SK-N-SH (cell line): ENCODE measurements around the gene SLC1A7. TPM values are rescaled to one million over a fixed set of nuclear protein-coding genes. Genes with fewer than 3 reads are reported as not detected.
A peak's percentile ranks its signal among the peaks of the same experiment; 100 is the strongest.
"Not testable (repeated sequence)": the region's sequence is repeated elsewhere in the genome, so short reads cannot be mapped to it uniquely, and the experiment has no call there.

Experiments
- CTCF ChIA-PET: fragments of 300-600, 350-600 bp; formaldehyde crosslinking; extraction: SDS; loops from one replicate; lab custom pipeline; 2021; lab: Yijun Ruan, JAX
- POLR2A ChIA-PET: fragments of 350-600 bp; sonication (Branson Sonifier 250); formaldehyde crosslinking; extraction: SDS; loops from one replicate; lab custom pipeline; 2020; ENCODE audit warnings: antibody characterized with exemption, inconsistent platforms; lab: Yijun Ruan, JAX
- DNase-seq: peaks from one replicate; pipeline ENCODE4 v3.0.0; 2012
- H2AFZ ChIP-seq: fragments of 200-600 bp; sonication (generic); 2 replicates; pipeline ENCODE4 v1.8.1; 2016; ENCODE audit warnings: antibody characterized with exemption, mild to moderate bottlenecking, low read depth
- H3F3A ChIP-seq: fragments of 200-600 bp; sonication (generic); replicated peaks from 2 replicates; pipeline ENCODE3; 2016; ENCODE audit warnings: antibody characterized with exemption, mild to moderate bottlenecking; ENCODE audit not compliant: insufficient read depth
- H3K27ac ChIP-seq, 2 experiments: fragments of 200-500 bp in 1 of 2; fragments of 200-600 bp in 1 of 2; sonication (Bioruptor generic) in 1 of 2; sonication (generic), shearing (Covaris generic) in 1 of 2; 2 replicates each; pipeline versions ENCODE4 v1.5.1 to v1.6.1; 2014 to 2016; ENCODE audit warnings: low read depth in 2 of 2, inconsistent platforms in 1 of 2, low read length in 1 of 2, mild to moderate bottlenecking in 1 of 2, mixed read lengths in 1 of 2
- H3K27me3 ChIP-seq: fragments of 200-600 bp; sonication (generic), shearing (Covaris generic); 2 replicates; pipeline ENCODE4 v1.6.1; 2016; ENCODE audit warnings: mixed run types; ENCODE audit not compliant: insufficient read depth
- H3K36me3 ChIP-seq, 2 experiments: fragments of 200-500 bp in 1 of 2; fragments of 200-600 bp in 1 of 2; sonication (Bioruptor generic) in 1 of 2; sonication (generic) in 1 of 2; replicated peaks in 1 of 2; 2 replicates each; pipeline versions ENCODE3 to v1.5.1; 2014 to 2016; ENCODE audit warnings: low read length in 1 of 2, mild to moderate bottlenecking in 1 of 2; ENCODE audit not compliant: insufficient read depth in 2 of 2, control insufficient read depth in 1 of 2
- H3K4me1 ChIP-seq, 2 experiments: fragments of 200-500 bp in 1 of 2; fragments of 200-600 bp in 1 of 2; sonication (Bioruptor generic) in 1 of 2; sonication (generic), shearing (Covaris generic) in 1 of 2; 2 replicates each; pipeline versions ENCODE4 v1.5.1 to v1.6.1; 2014 to 2016; ENCODE audit warnings: low read depth in 1 of 2, low read length in 1 of 2, mixed run types in 1 of 2; ENCODE audit not compliant: insufficient read depth in 2 of 2, control insufficient read depth in 1 of 2
- H3K4me2 ChIP-seq: fragments of 200-600 bp; sonication (generic), shearing (Covaris generic); 2 replicates; pipeline ENCODE4 v1.6.1; 2017; ENCODE audit warnings: mixed run types
- H3K4me3 ChIP-seq, 2 experiments: fragments of 200-500 bp in 1 of 2; fragments of 200-600 bp in 1 of 2; sonication (Bioruptor generic) in 1 of 2; sonication (generic), shearing (Covaris generic) in 1 of 2; 2 replicates each; pipeline versions ENCODE4 v1.5.1 to v1.8.1; 2014 to 2016; ENCODE audit warnings: low read depth in 2 of 2, inconsistent platforms in 1 of 2, low read length in 1 of 2, mild to moderate bottlenecking in 1 of 2, mixed read lengths in 1 of 2, moderate library complexity in 1 of 2
- H3K79me2 ChIP-seq: fragments of 200-600 bp; sonication (generic); 2 replicates; pipeline ENCODE4 v1.8.1; 2017; ENCODE audit warnings: mild to moderate bottlenecking; ENCODE audit not compliant: insufficient read depth
- H3K9ac ChIP-seq: fragments of 200-600 bp; sonication (generic); 2 replicates; pipeline ENCODE4 v1.6.1; 2017; ENCODE audit warnings: mixed run types
- H3K9me2 ChIP-seq: fragments of 200-600 bp; sonication (generic); 2 replicates; pipeline ENCODE4 v1.6.1; 2017; ENCODE audit warnings: mixed run types
- H3K9me3 ChIP-seq: fragments of 200-600 bp; sonication (generic); 2 replicates; pipeline ENCODE4 v1.6.1; 2017; ENCODE audit warnings: mixed run types, mild to moderate bottlenecking, moderate library complexity
- H4K20me1 ChIP-seq: fragments of 200-600 bp; sonication (generic); 2 replicates; pipeline ENCODE4 v1.6.1; 2017; ENCODE audit warnings: mild to moderate bottlenecking, mixed run types; ENCODE audit not compliant: insufficient read depth
- ELF1 ChIP-seq: IDR thresholded peaks from 2 replicates; pipeline ENCODE4 v1.4.0; 2012
- EZH2phosphoT487 ChIP-seq: fragments of 200-600 bp; sonication (generic); IDR thresholded peaks from 2 replicates; pipeline ENCODE4 v1.6.1; 2017; ENCODE audit warnings: low read depth, mixed run types, mild to moderate bottlenecking, antibody characterized with exemption, moderate library complexity, borderline replicate concordance
- FOXJ3 ChIP-seq: sonication (generic); formaldehyde crosslinking; IDR thresholded peaks from 2 replicates; pipeline ENCODE4 v1.5.1; 2020; ENCODE audit warnings: mild to moderate bottlenecking, missing genetic modification reagents
- FOXM1 ChIP-seq: IDR thresholded peaks from 2 replicates; pipeline ENCODE4 v1.4.0; 2012; ENCODE audit warnings: low read depth, mild to moderate bottlenecking
- NFIC ChIP-seq: IDR thresholded peaks from 2 replicates; pipeline ENCODE4 v1.4.0; 2012; ENCODE audit warnings: borderline replicate concordance
- NRF1 ChIP-seq: IDR thresholded peaks from 2 replicates; pipeline ENCODE4 v1.6.1; 2012; ENCODE audit warnings: low read depth, mild to moderate bottlenecking, low read length
- RAD21 ChIP-seq: IDR thresholded peaks from 2 replicates; pipeline ENCODE4 v1.6.1; 2012; ENCODE audit warnings: mild to moderate bottlenecking, low read length
- SMC3 ChIP-seq: IDR thresholded peaks from 2 replicates; pipeline ENCODE4 v1.6.1; 2012; ENCODE audit warnings: low read depth, low read length, improper control_type of control experiment
- TAF1 ChIP-seq: IDR thresholded peaks from 2 replicates; pipeline ENCODE4 v1.6.1; 2012; ENCODE audit warnings: low read depth, mild to moderate bottlenecking, low read length, moderate library complexity, borderline replicate concordance
- YY1 ChIP-seq: IDR thresholded peaks from 2 replicates; pipeline ENCODE4 v1.4.0; 2012; ENCODE audit warnings: low read depth, mild to moderate bottlenecking
- WGBS: methylation state at CpG from one replicate; pipeline ENCODE4 v1.1.6; 2017; ENCODE audit warnings: low lambda C conversion rate; 5-methylcytosine and 5-hydroxymethylcytosine counted together
- polyA plus RNA-seq, 3 experiments: library from polyadenylated mRNA; depleted of rRNA; stranded (reverse); fragments of >200 nt; gene quantifications; 2 replicates each; pipeline ENCODE4 v1.2.3, GENCODE V29; 2012
- TF ChIP-seq, protein P1 (sequence below): IDR thresholded peaks from 2 replicates; pipeline ENCODE4; 2012
- TF ChIP-seq, protein P2 (sequence below): fragments of 200-600 bp; sonication (generic); IDR thresholded peaks from 2 replicates; pipeline ENCODE4 v1.6.1; 2017; ENCODE audit warnings: antibody characterized with exemption, mild to moderate bottlenecking, moderate library complexity
- TF ChIP-seq, protein P3 (sequence below): IDR thresholded peaks from 2 replicates; pipeline ENCODE4 v1.4.0; 2012; ENCODE audit warnings: low read depth
- TF ChIP-seq, protein P4 (sequence below): IDR thresholded peaks from 2 replicates; pipeline ENCODE4 v1.4.0; 2012; ENCODE audit warnings: low read depth, borderline replicate concordance
- TF ChIP-seq, protein P5 (sequence below): fragments of 150-350 bp; IDR thresholded peaks from 2 replicates; pipeline ENCODE4 v1.6.1; 2017; ENCODE audit warnings: antibody characterized with exemption, low read length, low read depth, borderline replicate concordance

The SLC1A7 gene
- polyA plus RNA-seq, 1 of the 3 experiments (the other 2 are of a cell fraction): not detected

DNA sequence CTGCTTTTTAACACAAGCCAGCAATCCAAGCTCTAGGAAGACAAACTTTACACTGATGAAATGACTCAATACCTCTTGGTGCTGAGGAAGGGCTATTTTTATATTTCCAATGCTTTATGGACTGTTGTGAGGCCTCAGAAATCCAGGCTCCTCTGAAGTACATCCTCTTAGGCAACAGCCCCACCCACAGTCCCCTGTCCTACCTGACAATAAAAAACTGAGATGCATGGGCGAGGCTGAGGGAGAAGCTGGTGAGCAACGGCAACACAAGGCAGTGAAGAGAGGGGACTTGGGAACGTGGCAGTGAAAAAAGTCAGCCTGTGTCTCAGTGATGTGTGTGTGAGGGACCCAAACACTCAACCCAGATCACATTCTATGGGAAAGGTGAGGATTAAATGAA lies 44.1 kb upstream of the SLC1A7 start:
- no peaks in the 10 kb centered on the region for H3K27me3 ChIP-seq
- no peaks in the 10 kb centered on the region for H3K9me2 ChIP-seq
- H4K20me1 ChIP-seq: no peaks in the 10 kb centered on the region
- H3K4me1 ChIP-seq: peaks cover 0 to 2% of the 10 kb centered on the region in 2 experiments; a peak in 1 of 4 replicates
- no peaks in the 10 kb centered on the region for H3K36me3 ChIP-seq
- H3K4me3 ChIP-seq: no peak overlapping the region
- H2AFZ ChIP-seq: peak overlapping the region; percentile 53; the same call in 1 of the 2 replicates
- no peak overlapping the region for H3K9ac ChIP-seq
- H3K79me2 ChIP-seq: no peaks in the 10 kb centered on the region
- H3F3A ChIP-seq: no peaks in the 10 kb centered on the region
- CTCF ChIA-PET: interaction anchor here (0.7 to 9.7 kb wide), 9 partner anchors 9 to 284 kb away, joined by 3 to 65 read pairs (median 4); partner anchors contain the start of genes CPT2 and PODN
- 50% methylated on average over 3 of the region's 3 CpGs for WGBS
- no peaks in the 10 kb centered on the region for H3K9me3 ChIP-seq
- POLR2A ChIA-PET: no interaction called here
- no peak for DNase-seq
- no peak overlapping the region for H3K27ac ChIP-seq
- H3K4me2 ChIP-seq: no peak overlapping the region
- TF ChIP-seq, protein P1, sequence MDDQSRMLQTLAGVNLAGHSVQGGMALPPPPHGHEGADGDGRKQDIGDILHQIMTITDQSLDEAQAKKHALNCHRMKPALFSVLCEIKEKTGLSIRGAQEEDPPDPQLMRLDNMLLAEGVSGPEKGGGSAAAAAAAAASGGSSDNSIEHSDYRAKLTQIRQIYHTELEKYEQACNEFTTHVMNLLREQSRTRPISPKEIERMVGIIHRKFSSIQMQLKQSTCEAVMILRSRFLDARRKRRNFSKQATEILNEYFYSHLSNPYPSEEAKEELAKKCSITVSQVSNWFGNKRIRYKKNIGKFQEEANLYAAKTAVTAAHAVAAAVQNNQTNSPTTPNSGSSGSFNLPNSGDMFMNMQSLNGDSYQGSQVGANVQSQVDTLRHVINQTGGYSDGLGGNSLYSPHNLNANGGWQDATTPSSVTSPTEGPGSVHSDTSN: no peak
- TF ChIP-seq NFIC (no peak), TAF1 (no peak), RAD21 (no peak), FOXM1 (no peak), EZH2phosphoT487 (no peak), ELF1 (no peak), SMC3 (no peak), YY1 (no peak), FOXJ3 (CRISPR knock-in tag) (no peak), NRF1 (no peak)
- TF ChIP-seq, protein P2, sequence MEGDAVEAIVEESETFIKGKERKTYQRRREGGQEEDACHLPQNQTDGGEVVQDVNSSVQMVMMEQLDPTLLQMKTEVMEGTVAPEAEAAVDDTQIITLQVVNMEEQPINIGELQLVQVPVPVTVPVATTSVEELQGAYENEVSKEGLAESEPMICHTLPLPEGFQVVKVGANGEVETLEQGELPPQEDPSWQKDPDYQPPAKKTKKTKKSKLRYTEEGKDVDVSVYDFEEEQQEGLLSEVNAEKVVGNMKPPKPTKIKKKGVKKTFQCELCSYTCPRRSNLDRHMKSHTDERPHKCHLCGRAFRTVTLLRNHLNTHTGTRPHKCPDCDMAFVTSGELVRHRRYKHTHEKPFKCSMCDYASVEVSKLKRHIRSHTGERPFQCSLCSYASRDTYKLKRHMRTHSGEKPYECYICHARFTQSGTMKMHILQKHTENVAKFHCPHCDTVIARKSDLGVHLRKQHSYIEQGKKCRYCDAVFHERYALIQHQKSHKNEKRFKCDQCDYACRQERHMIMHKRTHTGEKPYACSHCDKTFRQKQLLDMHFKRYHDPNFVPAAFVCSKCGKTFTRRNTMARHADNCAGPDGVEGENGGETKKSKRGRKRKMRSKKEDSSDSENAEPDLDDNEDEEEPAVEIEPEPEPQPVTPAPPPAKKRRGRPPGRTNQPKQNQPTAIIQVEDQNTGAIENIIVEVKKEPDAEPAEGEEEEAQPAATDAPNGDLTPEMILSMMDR: no peak
- TF ChIP-seq, protein P3, sequence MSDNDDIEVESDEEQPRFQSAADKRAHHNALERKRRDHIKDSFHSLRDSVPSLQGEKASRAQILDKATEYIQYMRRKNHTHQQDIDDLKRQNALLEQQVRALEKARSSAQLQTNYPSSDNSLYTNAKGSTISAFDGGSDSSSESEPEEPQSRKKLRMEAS: no peak
- TF ChIP-seq, protein P4, sequence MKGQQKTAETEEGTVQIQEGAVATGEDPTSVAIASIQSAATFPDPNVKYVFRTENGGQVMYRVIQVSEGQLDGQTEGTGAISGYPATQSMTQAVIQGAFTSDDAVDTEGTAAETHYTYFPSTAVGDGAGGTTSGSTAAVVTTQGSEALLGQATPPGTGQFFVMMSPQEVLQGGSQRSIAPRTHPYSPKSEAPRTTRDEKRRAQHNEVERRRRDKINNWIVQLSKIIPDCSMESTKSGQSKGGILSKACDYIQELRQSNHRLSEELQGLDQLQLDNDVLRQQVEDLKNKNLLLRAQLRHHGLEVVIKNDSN: no peak
- TF ChIP-seq, protein P5, sequence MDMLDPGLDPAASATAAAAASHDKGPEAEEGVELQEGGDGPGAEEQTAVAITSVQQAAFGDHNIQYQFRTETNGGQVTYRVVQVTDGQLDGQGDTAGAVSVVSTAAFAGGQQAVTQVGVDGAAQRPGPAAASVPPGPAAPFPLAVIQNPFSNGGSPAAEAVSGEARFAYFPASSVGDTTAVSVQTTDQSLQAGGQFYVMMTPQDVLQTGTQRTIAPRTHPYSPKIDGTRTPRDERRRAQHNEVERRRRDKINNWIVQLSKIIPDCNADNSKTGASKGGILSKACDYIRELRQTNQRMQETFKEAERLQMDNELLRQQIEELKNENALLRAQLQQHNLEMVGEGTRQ: no peak

DNA sequence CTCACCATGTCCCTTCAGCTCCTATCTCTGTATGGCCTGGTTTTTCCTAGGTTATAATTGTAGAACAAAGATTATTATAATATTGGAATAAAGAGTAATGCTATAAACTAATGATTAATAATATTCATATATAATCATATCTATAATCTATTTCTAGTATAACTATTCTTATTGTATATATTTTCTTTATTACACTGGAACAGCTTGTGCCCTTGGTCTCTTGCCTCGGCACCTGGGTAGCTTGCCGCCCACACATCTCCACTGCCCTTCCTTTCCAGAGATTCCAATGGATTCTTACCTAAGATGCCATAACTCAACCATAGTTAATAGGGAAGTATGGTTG lies 43.5 kb upstream of the SLC1A7 start:
- CTCF ChIA-PET: interaction anchor here (0.6 to 9.7 kb wide), 15 partner anchors 10 to 331 kb away, joined by 3 to 65 read pairs (median 3); partner anchors contain the start of genes CPT2 and PODN
- POLR2A ChIA-PET: not testable (repeated sequence)
- H3K4me3 ChIP-seq: peak overlapping the region in 1 of 2 experiments; percentile 38; a peak in 1 of 4 replicates

More for the DNA sequence above, 43.5 kb upstream of the SLC1A7 start:
- not testable (repeated sequence) for H3F3A ChIP-seq, H3K9me2 ChIP-seq, H3K9ac ChIP-seq, H4K20me1 ChIP-seq, H3K27ac ChIP-seq, H3K79me2 ChIP-seq, H2AFZ ChIP-seq, H3K4me2 ChIP-seq, H3K27me3 ChIP-seq, H3K36me3 ChIP-seq, H3K4me1 ChIP-seq, H3K9me3 ChIP-seq, DNase-seq
- WGBS: 61% methylated on average over 2 of the region's 2 CpGs
